ENCODE data around the gene OR4C13.
A peak's percentile ranks its signal among the peaks of the same experiment; 100 is the strongest.
"Not testable (repeated sequence)": the region's sequence is repeated elsewhere in the genome, so short reads cannot be mapped to it uniquely, and the experiment has no call there.

Gene OR4C13

DNA sequence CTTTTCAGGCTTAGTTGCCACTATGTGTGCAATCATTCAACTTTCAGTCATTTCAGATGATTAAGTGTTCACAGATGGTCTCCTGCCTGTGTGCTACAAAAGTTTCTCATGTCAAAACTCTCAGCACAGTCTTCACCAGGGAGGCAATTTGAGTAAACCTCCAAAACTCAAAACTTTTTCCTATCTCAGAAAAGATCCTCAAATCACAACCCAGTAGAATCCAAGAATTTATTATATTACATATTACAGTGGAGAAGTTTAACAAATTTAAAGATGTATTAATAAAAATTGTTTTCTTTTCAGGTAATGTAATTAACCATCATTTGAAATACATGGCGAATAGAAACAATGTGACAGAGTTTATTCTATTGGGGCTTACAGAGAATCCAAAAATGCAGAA, at the start of gene OR4C13:
TSS of gene OR4C13 (plus strand) at position 301 of the 400 bp plus-strand sequence. CDS start at position 333, 32 bp downstream.
- no peak for DNase-seq (ENCODE audit: low spot score)

DNA sequence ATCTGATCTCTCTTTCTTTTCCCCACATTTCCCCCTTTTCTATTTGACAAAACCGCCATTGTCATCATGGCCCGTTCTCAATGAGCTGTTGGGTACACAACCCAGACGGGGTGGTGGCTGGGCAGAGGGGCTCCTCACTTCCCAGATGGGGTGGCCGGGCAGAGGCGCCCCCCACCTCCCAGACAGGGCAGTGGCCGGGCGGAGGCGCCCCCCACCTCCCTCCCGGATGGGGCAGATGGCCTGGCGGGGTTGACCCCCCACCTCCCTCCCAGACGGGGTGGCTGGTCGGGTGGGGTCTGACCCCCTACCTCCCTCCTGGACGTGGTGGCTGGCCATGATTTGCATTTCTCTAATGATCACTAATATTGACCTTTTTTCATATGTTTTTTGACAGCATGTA, 40.7 kb upstream of the OR4C13 start:
- DNase-seq (ENCODE audit: low spot score) = not testable (repeated sequence)

DNA sequence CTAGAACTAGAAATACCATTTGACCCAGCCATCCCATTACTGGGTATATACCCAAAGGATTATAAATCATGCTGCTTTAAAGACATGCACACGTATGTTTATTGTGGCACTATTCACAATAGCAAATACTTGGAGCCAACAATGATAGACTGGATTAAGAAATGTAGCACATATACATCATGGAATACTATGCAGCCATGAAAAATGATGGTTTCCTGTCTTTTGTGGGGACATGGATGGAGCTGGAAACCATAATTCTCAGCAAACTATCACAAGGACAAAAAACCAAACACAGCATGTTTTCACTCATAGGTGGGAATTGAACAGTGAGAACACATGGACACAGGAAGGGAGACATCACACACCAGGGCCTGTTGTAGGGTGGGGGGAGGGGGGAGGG, 3.5 kb upstream of the OR4C13 start:
- not testable (repeated sequence) for DNase-seq (ENCODE audit: low spot score)

DNA sequence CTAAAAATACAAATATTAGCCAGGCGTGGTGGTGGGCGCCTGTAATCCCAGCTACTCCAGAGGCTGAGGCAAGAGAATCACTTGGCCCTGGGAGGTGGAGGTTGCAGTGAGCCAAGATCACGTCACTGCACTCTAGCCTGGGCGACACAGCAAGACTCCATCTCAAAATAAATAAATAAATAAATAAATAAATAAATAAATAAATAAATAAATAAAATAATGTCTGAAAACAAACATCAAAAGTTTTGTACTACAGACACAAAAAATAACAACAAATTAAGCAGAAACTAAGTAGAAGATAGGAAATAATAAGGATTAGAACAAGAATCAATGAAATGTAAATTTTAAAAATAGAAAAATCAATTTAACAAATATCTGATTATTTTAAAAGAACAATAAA, 21.2 kb downstream of the OR4C13 start:
- not testable (repeated sequence) for DNase-seq (ENCODE audit: low spot score)

DNA sequence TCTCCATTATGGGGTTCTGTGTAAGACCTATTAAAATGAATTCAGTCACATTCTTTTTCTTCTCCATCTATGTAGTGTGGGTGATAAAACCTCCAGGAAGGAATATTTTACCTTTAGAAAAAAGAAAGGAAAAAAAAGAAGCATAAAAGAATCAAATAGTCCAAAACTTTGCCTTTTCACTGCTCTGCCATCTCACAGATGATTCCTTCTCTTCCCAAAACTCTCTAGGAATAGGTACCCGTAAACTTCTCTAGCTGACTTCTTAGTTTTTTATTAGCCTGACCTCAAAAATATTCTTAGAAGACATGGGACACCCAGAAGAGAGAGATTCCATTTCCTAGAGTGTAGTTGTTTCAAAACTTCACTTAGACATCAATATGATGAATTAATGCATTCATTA, 30.2 kb downstream of the OR4C13 start, which contains the start of gene OR4C12:
TSS of gene OR4C12 (minus strand) at position 101 of the 400 bp plus-strand sequence. CDS start at position 67, 34 bp downstream.
- DNase-seq (ENCODE audit: low spot score) = not testable (repeated sequence)

DNA sequence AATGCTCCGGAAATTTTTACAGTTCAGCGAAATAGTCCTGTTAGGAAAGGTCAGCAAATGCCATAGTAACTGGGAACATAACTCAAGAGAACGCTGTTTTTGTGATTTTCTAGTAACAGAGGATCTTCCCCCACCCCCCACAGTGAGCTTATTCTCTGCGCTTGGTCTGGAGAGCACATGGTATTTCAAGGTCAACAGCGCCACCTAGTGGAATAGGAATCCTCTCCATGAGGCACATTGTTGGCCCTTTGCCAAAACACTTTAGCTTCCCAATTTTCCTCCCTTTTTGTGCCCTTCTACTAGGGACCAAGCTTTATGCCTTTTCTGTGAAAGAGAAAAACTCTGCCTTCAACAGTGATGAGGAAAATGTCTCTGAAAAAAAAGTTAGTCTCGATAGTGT, 43.4 kb downstream of the OR4C13 start:
- DNase-seq (ENCODE audit: low spot score) = peak; percentile 24

Data from HuH-7 (cell line).